CD4-positive, alpha-beta T cell (primary cell): ENCODE results near the gene COL18A1. TPM values are rescaled to one million over a fixed set of nuclear protein-coding genes. Genes with fewer than 3 reads are reported as not detected.

ENCODE experiments used
- ATAC-seq: fragments of 200-7000 bp; cut with Tn5 transposase; one replicate; pipeline ENCODE4 v1.10.0; 2022; ENCODE audit warnings: mild to moderate bottlenecking; ENCODE audit not compliant: poor library complexity
- CTCF ChIA-PET: fragments of 350-600 bp; sonication (Branson Sonifier 250); formaldehyde crosslinking; loops from one replicate; lab custom pipeline; 2021; ENCODE audit warnings: antibody characterized with exemption, inconsistent platforms; lab: Charles Lee
- POLR2A ChIA-PET: fragments of 350-600 bp; sonication (Branson Sonifier 250); formaldehyde crosslinking; loops from one replicate; lab custom pipeline; 2021; ENCODE audit warnings: antibody characterized with exemption, inconsistent platforms; lab: Charles Lee
- DNase-seq, 14 experiments: peaks; one replicate each; pipeline ENCODE4 v3.0.0-alpha.2; 2013 to 2020; ENCODE audit warnings: mixed read lengths in 2 of 14
- H3K27ac ChIP-seq, 2 donors: one replicate each; pipeline versions ENCODE4 v1.5.1 to v1.7.0; 2013; ENCODE audit warnings: low read length in 2 of 2, low read depth in 1 of 2, mild to moderate bottlenecking in 1 of 2
- H3K27me3 ChIP-seq, 2 experiments: 1 replicate in 1 of 2; 2 replicates in 1 of 2; pipeline versions ENCODE4 v1.6.1 to v1.7.0; 2013; ENCODE audit warnings: low read length in 2 of 2, control low read depth in 1 of 2, mild to moderate bottlenecking in 1 of 2, moderate library complexity in 1 of 2; ENCODE audit not compliant: insufficient read depth in 2 of 2, control insufficient read depth in 1 of 2
- H3K36me3 ChIP-seq: one replicate; pipeline ENCODE4 v1.6.1; 2013; ENCODE audit warnings: low read length, control low read depth; ENCODE audit not compliant: insufficient read depth
- H3K4me1 ChIP-seq: one replicate; pipeline ENCODE4 v1.6.1; 2013; ENCODE audit warnings: low read length, control low read depth; ENCODE audit not compliant: insufficient read depth
- H3K4me3 ChIP-seq: one replicate; pipeline ENCODE4 v1.5.1; 2013; ENCODE audit warnings: mild to moderate bottlenecking, low read length, moderate library complexity
- H3K9me3 ChIP-seq, 2 experiments: 1 replicate in 1 of 2; 2 replicates in 1 of 2; pipeline versions ENCODE4 v1.6.1 to v1.7.0; 2013; ENCODE audit warnings: low read length in 2 of 2, mild to moderate bottlenecking in 2 of 2, control low read depth in 1 of 2, moderate library complexity in 1 of 2; ENCODE audit not compliant: control insufficient read depth in 1 of 2, insufficient read depth in 1 of 2
- H3K27ac Mint-ChIP-seq: one replicate; pipeline ENCODE4 v1.8.0; 2020; ENCODE audit warnings: mixed read lengths
- H3K27me3 Mint-ChIP-seq: one replicate; pipeline ENCODE4 v1.8.0; 2021; ENCODE audit warnings: mixed read lengths
- H3K36me3 Mint-ChIP-seq: one replicate; pipeline ENCODE4 v1.8.0; 2021; ENCODE audit warnings: low read depth, mixed read lengths
- H3K4me1 Mint-ChIP-seq: one replicate; pipeline ENCODE4 v1.8.0; 2021; ENCODE audit warnings: low read depth, mixed read lengths
- H3K4me3 Mint-ChIP-seq: one replicate; pipeline ENCODE4 v1.8.0; 2020; ENCODE audit warnings: mild to moderate bottlenecking, mixed read lengths
- H3K9me3 Mint-ChIP-seq: one replicate; pipeline ENCODE4 v1.8.0; 2020; ENCODE audit warnings: mixed read lengths
- CTCF ChIP-seq: fragments of 200-600 bp; IDR thresholded peaks from one replicate; pipeline ENCODE4 v1.8.0; 2022; ENCODE audit warnings: antibody characterized with exemption, mild to moderate bottlenecking
- intact Hi-C, 2 experiments: fragments of 100-400 bp; cut with DNase I in 1 of 2; cut with micrococcal nuclease in 1 of 2; formaldehyde crosslinking; loops; one replicate each; pipeline versions ENCODE4 v1.15.1 to v1.9.0; 2023 to 2025; cut with DNase I, micrococcal nuclease
- total RNA-seq, 174 experiments: library from RNA in 2 of 174; stranded (reverse) in 2 of 174; gene quantifications; one replicate each; pipeline ENCODE4 v1.2.3 and lab custom pipeline; 2021 to 2026

The COL18A1 gene
- total RNA-seq, 2 experiments from 2014 or later: 15.2 to 16.0 TPM

GRCh38 chr21:45482899-45483821 lies 78.2 kb downstream of the COL18A1 start:
- Mint-ChIP-seq H3K36me3 (no peaks in the 10 kb centered on the region), H3K4me1 (peaks cover 40% of the 10 kb centered on the region), H3K27me3 (no peaks in the 10 kb centered on the region), H3K4me3 (peak overlapping the region; percentile 81), H3K27ac (peak overlapping the region; percentile 95), H3K9me3 (no peaks in the 10 kb centered on the region)
- Histone ChIP-seq H3K27ac (peak overlapping the region; percentile 30 to 79), H3K4me1 (peaks cover 59% of the 10 kb centered on the region), H3K36me3 (no peaks in the 10 kb centered on the region), H3K27me3 (no peaks in the 10 kb centered on the region), H3K9me3 (peaks cover 0 to 5% of the 10 kb centered on the region in 2 experiments), H3K4me3 (peak overlapping the region; percentile 56)
- TF ChIP-seq CTCF: no peak
- ChIA-PET CTCF (no interaction called here), POLR2A (interaction anchor here (0.7 to 1.4 kb wide), 6 partner anchors 14 to 610 kb away, joined by 3 to 5 read pairs (median 4); partner anchors contain the start of genes POFUT2 and PTTG1IP)
- peak in 11 of 14 experiments; percentile 25 to 63 (median 50) for DNase-seq
- peak; percentile 37 for ATAC-seq
- intact Hi-C loops: no loop called here

GRCh38 chr21:45484318-45484717 lies 79.4 kb downstream of the COL18A1 start:
- Mint-ChIP-seq H3K9me3 (no peaks in the 10 kb centered on the region), H3K27ac (peak overlapping the region; percentile 95), H3K4me1 (peaks cover 31% of the 10 kb centered on the region), H3K36me3 (no peaks in the 10 kb centered on the region), H3K4me3 (peak overlapping the region; percentile 39), H3K27me3 (no peaks in the 10 kb centered on the region)
- CTCF ChIA-PET: interaction anchor here (0.7 kb wide), 1 partner anchor 38 kb away, joined by 4 read pairs; no protein-coding TSS in a partner anchor
- peaks cover 0 to 5% of the 10 kb centered on the region in 2 experiments for H3K9me3 ChIP-seq
- DNase-seq (no peak), ATAC-seq (no peak)
- H3K4me1 ChIP-seq: peaks cover 52% of the 10 kb centered on the region
- H3K4me3 ChIP-seq: no peak overlapping the region
- intact Hi-C loops: no loop called here
- no peaks in the 10 kb centered on the region for H3K36me3 ChIP-seq
- H3K27me3 ChIP-seq: no peaks in the 10 kb centered on the region
- no peak overlapping the region for H3K27ac ChIP-seq
- TF ChIP-seq CTCF: no peak
- POLR2A ChIA-PET: no interaction called here

- no peaks in the 10 kb centered on the region for H3K9me3 Mint-ChIP-seq
- CTCF ChIA-PET: no interaction called here
Observed at GRCh38 chr21:45485686-45486442, 80.9 kb downstream of the COL18A1 start.

More at GRCh38 chr21:45485686-45486442, 80.9 kb downstream of the COL18A1 start:
- Mint-ChIP-seq H3K4me3 (no peak overlapping the region), H3K4me1 (peaks cover 27% of the 10 kb centered on the region), H3K27ac (no peak overlapping the region), H3K27me3 (no peaks in the 10 kb centered on the region), H3K36me3 (no peaks in the 10 kb centered on the region)
- TF ChIP-seq CTCF: no peak
- Histone ChIP-seq H3K4me3 (no peak overlapping the region), H3K27ac (no peak overlapping the region), H3K27me3 (no peaks in the 10 kb centered on the region), H3K9me3 (peaks cover 0 to 5% of the 10 kb centered on the region in 2 experiments), H3K36me3 (no peaks in the 10 kb centered on the region), H3K4me1 (peaks cover 48% of the 10 kb centered on the region)
- intact Hi-C loops: no loop called here
- POLR2A ChIA-PET: no interaction called here
- DNase-seq: no peak
- ATAC-seq: no peak
